Duodenal mucosa (tissue), 2 donors: ENCODE results near the gene QRICH2.

Experiments
- H3K27ac ChIP-seq: one replicate; pipeline ENCODE4 v1.7.0; 2013; ENCODE audit warnings: low read depth, low read length
- H3K27me3 ChIP-seq, 2 donors: one replicate each; pipeline ENCODE4 v1.7.0; 2013; ENCODE audit warnings: low read length in 2 of 2, control low read depth in 1 of 2; ENCODE audit not compliant: insufficient read depth in 2 of 2, control insufficient read depth in 1 of 2
- H3K36me3 ChIP-seq, 2 donors: one replicate each; pipeline ENCODE4 v1.7.0; 2013; ENCODE audit warnings: low read length in 2 of 2, control low read depth in 1 of 2; ENCODE audit not compliant: insufficient read depth in 2 of 2, control insufficient read depth in 1 of 2
- H3K4me1 ChIP-seq, 2 donors: one replicate each; pipeline ENCODE4 v1.7.0; 2013; ENCODE audit warnings: low read length in 2 of 2, control low read depth in 1 of 2; ENCODE audit not compliant: insufficient read depth in 2 of 2, control insufficient read depth in 1 of 2
- H3K4me3 ChIP-seq, 2 donors: one replicate each; pipeline ENCODE4 v1.7.0; 2013; ENCODE audit warnings: low read length in 2 of 2, low read depth in 1 of 2
- H3K9ac ChIP-seq, 2 donors: one replicate each; pipeline ENCODE4 v1.7.0; 2013; ENCODE audit warnings: low read length in 2 of 2, low read depth in 1 of 2
- H3K9me3 ChIP-seq, 2 donors: one replicate each; pipeline ENCODE4 v1.7.0; 2013; ENCODE audit warnings: low read length in 2 of 2, control low read depth in 1 of 2; ENCODE audit not compliant: control insufficient read depth in 1 of 2

Gene QRICH2

GRCh38 chr17:76266244-76266938 is 41.7 kb downstream of the QRICH2 start:
- peaks cover 13 to 24% of the 10 kb centered on the region in 2 donors for H3K36me3 ChIP-seq
- peak overlapping the region; percentile 86 for H3K27ac ChIP-seq
- peak overlapping the region; percentile 91 to 93 for H3K9ac ChIP-seq
- H3K27me3 ChIP-seq: no peaks in the 10 kb centered on the region
- H3K4me1 ChIP-seq: peaks cover 66 to 81% of the 10 kb centered on the region in 2 donors
- no peaks in the 10 kb centered on the region for H3K9me3 ChIP-seq
- H3K4me3 ChIP-seq: peak overlapping the region; percentile 87 to 92

GRCh38 chr17:76265624-76266243 is 42.3 kb downstream of the QRICH2 start:
- Histone ChIP-seq H3K9ac (peak overlapping the region; percentile 91 to 93), H3K9me3 (no peaks in the 10 kb centered on the region), H3K36me3 (peaks cover 11 to 21% of the 10 kb centered on the region in 2 donors), H3K27ac (peak overlapping the region; percentile 86), H3K4me3 (peak overlapping the region; percentile 87 to 92), H3K27me3 (no peaks in the 10 kb centered on the region), H3K4me1 (peaks cover 63 to 77% of the 10 kb centered on the region in 2 donors)

- Histone ChIP-seq H3K27ac (peak within 1 kb of the TSS; percentile 86), H3K4me1 (peaks cover 68 to 81% of the 10 kb centered on the region in 2 donors), H3K36me3 (peaks cover 10 to 18% of the 10 kb centered on the region in 2 donors), H3K27me3 (no peaks in the 10 kb centered on the region), H3K9me3 (no peaks in the 10 kb centered on the region), H3K9ac (peak within 1 kb of the TSS; percentile 91 to 93), H3K4me3 (peak within 1 kb of the TSS; percentile 87 to 92)
Measured at GRCh38 chr17:76264755-76265623, 43.1 kb downstream of the QRICH2 start, which contains the start of gene UBALD2. TSS of gene UBALD2 (plus strand) at chr17:76265348. CDS start at chr17:76265506, 158 bp downstream.

GRCh38 chr17:76264425-76264754 is 43.7 kb downstream of the QRICH2 start:
- Histone ChIP-seq H3K36me3 (peaks cover 9 to 12% of the 10 kb centered on the region in 2 donors), H3K27me3 (no peaks in the 10 kb centered on the region), H3K9me3 (no peaks in the 10 kb centered on the region), H3K9ac (peak overlapping the region; percentile 48 to 60), H3K4me3 (peak overlapping the region; percentile 18 to 25), H3K4me1 (peaks cover 67 to 78% of the 10 kb centered on the region in 2 donors), H3K27ac (peak overlapping the region; percentile 61)

- peak overlapping the region; percentile 21 to 60 for H3K9ac ChIP-seq
- peaks cover 5 to 7% of the 10 kb centered on the region in 2 donors for H3K36me3 ChIP-seq
- peak overlapping the region; percentile 80 for H3K27ac ChIP-seq
- peaks cover 63 to 73% of the 10 kb centered on the region in 2 donors for H3K4me1 ChIP-seq
- no peaks in the 10 kb centered on the region for H3K27me3 ChIP-seq
- H3K9me3 ChIP-seq: no peaks in the 10 kb centered on the region
- H3K4me3 ChIP-seq: peak overlapping the region in 1 of 2 donors; percentile 18
Measured at GRCh38 chr17:76263896-76264295, 44.2 kb downstream of the QRICH2 start.

- Histone ChIP-seq H3K9me3 (no peaks in the 10 kb centered on the region), H3K4me3 (peak overlapping the region; percentile 42 to 50), H3K4me1 (peaks cover 61 to 68% of the 10 kb centered on the region in 2 donors), H3K9ac (peak overlapping the region; percentile 21 to 60), H3K27ac (peak overlapping the region; percentile 80), H3K27me3 (no peaks in the 10 kb centered on the region), H3K36me3 (peaks cover 1 to 3% of the 10 kb centered on the region in 2 donors)
Measured at GRCh38 chr17:76262732-76263344, 45.2 kb downstream of the QRICH2 start.

GRCh38 chr17:76261421-76262215 is 46.5 kb downstream of the QRICH2 start:
- Histone ChIP-seq H3K9ac (peak overlapping the region; percentile 21 to 60), H3K4me1 (peaks cover 53 to 56% of the 10 kb centered on the region in 2 donors), H3K27me3 (no peaks in the 10 kb centered on the region), H3K4me3 (peak overlapping the region; percentile 42 to 50), H3K27ac (peak overlapping the region; percentile 74), H3K9me3 (no peaks in the 10 kb centered on the region), H3K36me3 (no peaks in the 10 kb centered on the region)

- Histone ChIP-seq H3K4me3 (no peak overlapping the region), H3K27me3 (no peaks in the 10 kb centered on the region), H3K4me1 (peaks cover 52 to 57% of the 10 kb centered on the region in 2 donors), H3K36me3 (no peaks in the 10 kb centered on the region), H3K9me3 (no peaks in the 10 kb centered on the region), H3K9ac (no peak overlapping the region), H3K27ac (no peak overlapping the region)
Measured at GRCh38 chr17:76260669-76261068, 47.4 kb downstream of the QRICH2 start.

- Histone ChIP-seq H3K27ac (peak overlapping the region; percentile 64), H3K4me1 (peaks cover 52 to 59% of the 10 kb centered on the region in 2 donors), H3K9me3 (no peaks in the 10 kb centered on the region), H3K27me3 (no peaks in the 10 kb centered on the region), H3K36me3 (no peaks in the 10 kb centered on the region), H3K4me3 (peak overlapping the region in 1 of 2 donors; percentile 1), H3K9ac (peak overlapping the region; percentile 20 to 65)
Measured at GRCh38 chr17:76260220-76260619, 47.9 kb downstream of the QRICH2 start.
